OCI-LY1 (cell line): Measurements from ENCODE around the gene KLHL26.

ENCODE experiments used
- H2AFZ ChIP-seq: fragments of 200-600 bp; sonication (generic), shearing (Covaris generic); 2 replicates; pipeline ENCODE4 v1.6.0; 2014; ENCODE audit warnings: antibody characterized with exemption, mild to moderate bottlenecking, low read length
- H3F3A ChIP-seq: fragments of 200-600 bp; sonication (generic), shearing (Covaris generic); 2 replicates; pipeline ENCODE4 v1.6.0; 2014; ENCODE audit warnings: mild to moderate bottlenecking, antibody characterized with exemption, low read length, moderate library complexity; ENCODE audit not compliant: insufficient read depth
- H3K27ac ChIP-seq: fragments of 200-600 bp; sonication (generic); 2 replicates; pipeline ENCODE4 v1.5.1; 2014; ENCODE audit warnings: low read length, mixed run types, mild to moderate bottlenecking, low read depth; ENCODE audit not compliant: poor library complexity, severe bottlenecking
- H3K27me3 ChIP-seq: fragments of 200-600 bp; sonication (generic); 2 replicates; pipeline ENCODE4 v1.6.0; 2014; ENCODE audit warnings: antibody characterized with exemption, mild to moderate bottlenecking, low read length, moderate library complexity; ENCODE audit not compliant: insufficient read depth
- H3K36me3 ChIP-seq: fragments of 200-600 bp; sonication (generic); 2 replicates; pipeline ENCODE4 v1.6.1; 2014; ENCODE audit warnings: mild to moderate bottlenecking, antibody characterized with exemption, low read length, moderate library complexity, mixed read lengths; ENCODE audit not compliant: insufficient read depth
- H3K4me1 ChIP-seq: fragments of 200-600 bp; sonication (generic); 2 replicates; pipeline ENCODE4 v1.5.1; 2014; ENCODE audit warnings: mild to moderate bottlenecking, low read length, moderate library complexity; ENCODE audit not compliant: insufficient read depth, severe bottlenecking
- H3K4me2 ChIP-seq: fragments of 200-600 bp; sonication (generic), shearing (Covaris generic); 2 replicates; pipeline ENCODE4 v1.6.1; 2014; ENCODE audit warnings: low read length
- H3K4me3 ChIP-seq: fragments of 200-600 bp; sonication (generic); 2 replicates; pipeline ENCODE4 v1.5.1; 2014; ENCODE audit warnings: low read length, low read depth, mild to moderate bottlenecking, mixed read lengths; ENCODE audit not compliant: poor library complexity, severe bottlenecking
- H3K79me2 ChIP-seq: fragments of 200-600 bp; shearing (Covaris generic); 2 replicates; pipeline ENCODE4 v1.6.1; 2016; ENCODE audit warnings: mixed run types, low read length, mixed read lengths; ENCODE audit not compliant: insufficient read depth
- H3K9ac ChIP-seq: fragments of 200-600 bp; sonication (generic), shearing (Covaris generic); 2 replicates; pipeline ENCODE4 v1.6.1; 2014; ENCODE audit warnings: mild to moderate bottlenecking, low read length, mixed read lengths
- H3K9me2 ChIP-seq: fragments of 200-600 bp; sonication (generic), shearing (Covaris generic); 2 replicates; pipeline ENCODE4 v1.6.1; 2014; ENCODE audit warnings: low read depth, mild to moderate bottlenecking, low read length, mixed read lengths
- H3K9me3 ChIP-seq: fragments of 200-600 bp; shearing (Covaris generic); 2 replicates; pipeline ENCODE4 v1.6.1; 2014; ENCODE audit warnings: low read length, mixed read lengths
- H4K20me1 ChIP-seq: fragments of 200-600 bp; sonication (generic), shearing (Covaris generic); 2 replicates; pipeline ENCODE4 v1.6.0; 2016; ENCODE audit warnings: mild to moderate bottlenecking, low read length; ENCODE audit not compliant: insufficient read depth
- EZH2 ChIP-seq: fragments of 200-600 bp; sonication (generic), shearing (Covaris generic); IDR thresholded peaks from 2 replicates; pipeline ENCODE4 v1.8.0; 2017; ENCODE audit warnings: borderline replicate concordance, mixed run types, mild to moderate bottlenecking, antibody characterized with exemption, low read length, moderate library complexity, mixed read lengths
- TF ChIP-seq, protein P1 (sequence below): fragments of 200-600 bp; sonication (generic), shearing (Covaris generic); IDR thresholded peaks from 2 replicates; pipeline ENCODE4 v1.5.1; 2017; ENCODE audit warnings: mild to moderate bottlenecking, antibody characterized with exemption, low read length, moderate library complexity, mixed read lengths

KLHL26 gene

DNA sequence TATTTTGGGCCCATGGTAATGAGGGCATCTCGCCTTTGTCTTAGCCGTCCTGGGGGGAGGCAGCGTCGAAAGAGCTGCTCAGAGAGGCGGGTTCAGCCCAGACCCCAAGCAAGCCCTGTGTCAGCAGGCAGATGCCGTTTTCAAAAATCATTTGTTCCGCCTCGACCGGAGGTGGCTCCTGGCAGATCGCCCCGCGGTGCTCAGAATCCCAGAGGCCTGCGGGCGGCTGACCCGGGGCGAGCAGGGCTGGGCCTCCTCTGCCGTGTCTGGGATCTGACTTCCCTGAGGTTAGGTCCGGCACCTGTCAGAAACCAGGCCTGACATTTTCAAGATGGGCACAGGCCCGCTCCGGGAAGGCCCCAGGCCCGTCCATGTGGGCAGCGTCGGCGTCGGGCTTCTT lies 82.7 kb downstream of the KLHL26 start:
- Histone ChIP-seq H3K27ac (no peak overlapping the region), H3K9ac (no peak overlapping the region)
- no peak for TF ChIP-seq EZH2
- TF ChIP-seq, protein P1, sequence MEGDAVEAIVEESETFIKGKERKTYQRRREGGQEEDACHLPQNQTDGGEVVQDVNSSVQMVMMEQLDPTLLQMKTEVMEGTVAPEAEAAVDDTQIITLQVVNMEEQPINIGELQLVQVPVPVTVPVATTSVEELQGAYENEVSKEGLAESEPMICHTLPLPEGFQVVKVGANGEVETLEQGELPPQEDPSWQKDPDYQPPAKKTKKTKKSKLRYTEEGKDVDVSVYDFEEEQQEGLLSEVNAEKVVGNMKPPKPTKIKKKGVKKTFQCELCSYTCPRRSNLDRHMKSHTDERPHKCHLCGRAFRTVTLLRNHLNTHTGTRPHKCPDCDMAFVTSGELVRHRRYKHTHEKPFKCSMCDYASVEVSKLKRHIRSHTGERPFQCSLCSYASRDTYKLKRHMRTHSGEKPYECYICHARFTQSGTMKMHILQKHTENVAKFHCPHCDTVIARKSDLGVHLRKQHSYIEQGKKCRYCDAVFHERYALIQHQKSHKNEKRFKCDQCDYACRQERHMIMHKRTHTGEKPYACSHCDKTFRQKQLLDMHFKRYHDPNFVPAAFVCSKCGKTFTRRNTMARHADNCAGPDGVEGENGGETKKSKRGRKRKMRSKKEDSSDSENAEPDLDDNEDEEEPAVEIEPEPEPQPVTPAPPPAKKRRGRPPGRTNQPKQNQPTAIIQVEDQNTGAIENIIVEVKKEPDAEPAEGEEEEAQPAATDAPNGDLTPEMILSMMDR, result no peak

More for the DNA sequence above, 82.7 kb downstream of the KLHL26 start:
- Histone ChIP-seq H3K9me3 (no peaks in the 10 kb centered on the region), H3K27me3 (no peaks in the 10 kb centered on the region; the same call in none of the 2 replicates), H3K79me2 (no peaks in the 10 kb centered on the region), H3K4me3 (no peak overlapping the region), H4K20me1 (no peaks in the 10 kb centered on the region), H3K4me2 (no peak overlapping the region), H3K4me1 (no peaks in the 10 kb centered on the region), H3K9me2 (no peaks in the 10 kb centered on the region), H3F3A (no peaks in the 10 kb centered on the region), H3K36me3 (no peaks in the 10 kb centered on the region), H2AFZ (no peak overlapping the region)
